HUDEP-2 (cell line): ENCODE data around the gene TMEM121.

Source experiments
- DNase-seq, 76 experiments: peaks; one replicate each; lab custom pipeline; 2025; ENCODE audit not compliant: unreplicated experiment in 76 of 76; lab: John Stamatoyannopoulos, UW

TMEM121 gene

DNA sequence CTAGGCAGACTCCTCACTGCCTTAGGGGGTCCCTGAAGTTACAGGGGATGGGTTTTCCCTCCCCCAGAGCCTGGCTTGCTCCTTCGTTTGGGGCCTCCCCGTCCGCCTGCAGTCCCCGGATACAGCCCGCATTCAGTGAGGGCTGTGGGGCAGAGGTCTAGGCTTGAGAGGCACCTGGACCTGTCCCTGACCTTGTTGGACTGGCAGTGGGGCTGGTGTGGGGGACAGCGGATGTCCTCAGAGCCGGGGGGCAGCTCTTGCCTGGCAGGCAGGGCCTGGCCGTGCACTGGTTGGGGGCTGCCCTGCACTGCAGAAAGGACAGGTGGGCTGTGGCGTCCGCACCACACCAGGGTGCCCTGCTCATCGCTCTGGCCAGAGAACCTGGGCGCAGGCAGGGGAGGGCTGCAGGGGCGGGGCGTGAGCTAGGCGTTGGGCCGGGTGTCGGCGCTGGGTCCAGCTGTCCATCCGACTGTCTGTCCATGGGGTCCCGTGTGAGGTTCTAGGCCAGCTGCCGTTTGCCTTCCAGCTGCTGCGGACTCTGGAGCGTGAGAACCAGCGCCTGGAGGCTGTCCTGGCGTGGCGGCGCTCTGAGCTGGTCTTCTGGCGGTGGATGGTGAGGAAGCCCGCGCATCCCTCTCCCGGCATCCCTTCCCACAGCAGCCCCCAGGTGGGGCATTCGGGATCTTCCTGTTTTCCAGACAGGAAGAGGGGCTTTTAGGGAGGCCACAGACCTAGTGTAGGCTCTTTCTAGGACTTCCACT lies 29.4 kb upstream of the TMEM121 start:
- DNase-seq = no peak

DNA sequence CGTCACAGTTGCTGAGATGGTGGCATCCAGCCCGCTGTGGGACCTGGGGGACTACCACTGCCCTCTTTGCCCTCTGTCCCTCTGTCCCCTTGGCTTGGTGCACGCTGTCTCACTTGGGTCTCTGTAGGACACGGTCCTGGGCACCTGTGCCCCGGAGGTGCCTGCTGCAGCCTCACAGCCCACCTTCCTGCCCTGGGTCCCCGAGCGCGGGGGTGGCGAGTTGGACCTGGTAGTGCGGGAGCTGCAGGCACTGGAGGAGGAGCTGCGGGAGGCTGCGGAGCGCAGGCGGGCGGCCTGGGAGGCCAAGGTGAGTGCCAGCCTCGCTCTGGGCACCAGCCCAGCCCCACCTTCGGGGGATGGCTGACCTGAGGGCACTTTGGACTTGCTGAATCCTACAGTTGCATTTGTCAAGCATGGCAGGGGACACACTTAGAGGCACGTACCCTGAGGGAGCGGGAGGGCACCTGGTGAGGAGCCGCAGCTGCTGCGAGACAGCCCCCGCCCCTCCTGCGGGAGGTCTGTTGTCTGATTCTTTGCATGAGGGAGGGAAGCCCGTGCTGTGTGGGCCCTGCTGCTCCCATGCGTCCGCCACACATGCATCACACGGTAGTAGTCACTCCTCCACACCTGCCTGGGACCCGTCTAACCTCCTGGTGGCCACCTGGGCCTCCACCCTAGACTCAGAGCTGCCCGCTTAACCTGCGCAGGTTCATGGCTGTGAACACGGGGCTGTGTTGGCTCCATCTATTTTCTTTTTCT lies 28.5 kb upstream of the TMEM121 start:
- DNase-seq = no peak

DNA sequence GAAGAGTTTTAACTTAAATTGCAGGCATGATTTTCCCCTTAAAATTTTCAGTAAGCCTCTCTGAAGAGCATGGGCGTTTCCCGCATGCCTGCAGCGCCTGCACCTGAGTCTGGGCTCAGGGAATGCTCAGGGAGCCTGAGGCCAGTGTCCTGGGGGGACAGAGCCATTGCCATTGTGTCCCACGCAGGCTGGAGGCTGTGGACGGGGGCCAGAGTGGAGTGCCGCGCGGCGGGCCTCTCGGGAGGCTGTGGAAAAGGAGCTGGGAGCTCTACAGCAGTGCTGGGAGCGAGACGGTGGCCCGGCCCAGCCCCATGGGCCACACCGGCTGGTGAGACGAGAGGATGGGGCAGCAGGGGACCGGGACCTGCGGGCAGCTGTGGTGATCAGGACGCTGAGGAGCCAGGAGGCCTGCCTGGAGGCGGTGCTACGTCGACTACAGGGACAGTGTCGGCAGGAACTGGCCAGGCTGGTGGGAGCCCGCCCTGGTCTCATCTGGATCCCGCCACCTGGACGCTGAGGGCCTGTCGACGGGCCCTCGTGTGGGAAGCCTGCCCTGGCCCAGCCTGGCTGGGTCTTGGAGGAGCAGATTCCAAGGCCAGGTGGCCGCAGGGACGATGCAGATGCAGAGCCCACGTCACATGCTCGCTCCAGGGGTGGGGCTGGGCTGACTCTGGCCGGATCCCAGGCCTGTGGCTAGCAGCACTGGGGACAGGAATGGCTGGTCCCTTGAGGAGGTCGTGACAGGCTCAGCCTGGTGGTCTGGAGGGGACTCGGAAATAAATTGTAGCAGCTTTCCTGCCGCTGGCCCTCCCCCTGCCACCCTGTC lies 27.7 kb upstream of the TMEM121 start:
- DNase-seq = no peak

DNA sequence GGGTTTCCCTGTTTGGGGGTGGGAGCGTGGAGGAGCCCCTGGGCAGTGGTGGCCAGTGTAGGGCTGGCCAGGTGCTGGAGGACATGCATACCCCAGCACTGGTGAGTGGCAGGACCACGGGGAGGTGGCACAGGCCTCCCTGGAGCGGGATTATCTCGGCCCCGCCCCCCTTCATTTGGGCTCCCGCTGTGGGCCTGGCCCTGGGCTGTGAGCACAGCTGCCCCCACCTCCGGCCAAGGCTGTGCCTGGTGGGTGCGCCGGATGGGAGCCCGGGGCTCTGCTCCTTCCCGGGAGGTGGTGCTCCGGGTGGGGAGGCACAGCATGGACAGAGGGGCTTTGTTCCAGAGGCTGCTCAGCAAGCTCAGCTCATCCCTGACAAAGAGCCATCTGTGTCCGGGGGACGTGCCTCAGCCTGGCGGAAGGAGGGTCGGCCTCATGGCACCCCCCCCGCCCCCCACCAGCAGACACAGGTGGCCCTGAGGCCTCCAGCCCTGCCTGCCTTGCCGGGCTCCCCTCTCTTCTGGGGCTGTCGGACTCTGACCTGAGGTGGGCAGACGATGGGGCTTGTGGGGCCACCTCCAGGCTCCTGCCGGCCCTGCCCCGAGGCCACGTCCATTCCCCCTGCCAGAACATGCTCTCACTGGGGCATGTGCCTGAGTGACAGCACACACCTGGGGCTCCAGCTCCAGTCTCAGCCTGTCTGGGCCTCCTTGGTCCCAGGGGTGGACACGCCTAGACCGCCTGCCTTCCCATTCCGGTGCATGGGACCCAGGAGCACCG lies 26.9 kb upstream of the TMEM121 start:
- DNase-seq = no peak

DNA sequence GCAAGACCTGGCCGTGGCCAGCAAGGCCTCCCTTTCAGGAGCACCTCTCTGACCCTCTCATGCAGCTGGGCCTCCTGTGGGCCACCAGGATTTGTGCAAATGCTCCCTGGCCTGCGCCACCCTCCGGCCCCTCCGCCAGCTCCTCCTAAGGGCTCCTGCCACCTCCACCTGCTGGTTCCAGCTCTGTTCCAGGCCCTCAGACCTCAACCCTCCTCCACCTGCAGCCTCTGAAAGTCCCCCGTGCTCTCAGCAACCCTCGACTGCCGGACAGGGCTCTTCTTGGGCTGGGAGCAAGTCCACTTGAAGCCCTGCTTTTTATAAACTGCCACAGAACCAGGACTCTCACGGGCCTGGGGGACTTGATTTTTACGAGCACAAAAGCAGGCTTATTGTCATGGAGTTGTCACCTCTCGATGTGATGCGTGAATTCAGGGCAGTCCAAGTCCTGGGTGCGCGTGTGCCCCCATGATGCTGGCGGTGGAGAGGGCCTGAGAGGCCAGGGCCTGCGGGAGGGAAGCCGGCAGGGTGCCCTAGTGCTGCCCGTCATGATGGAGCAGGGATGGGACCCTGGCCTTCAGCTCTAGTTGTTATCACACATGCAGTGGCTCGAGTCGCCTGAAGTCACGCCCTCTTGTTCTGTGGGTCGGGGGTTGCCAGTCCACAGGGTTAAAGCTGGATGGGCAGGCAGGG lies 26.2 kb upstream of the TMEM121 start:
- no peak for DNase-seq

DNA sequence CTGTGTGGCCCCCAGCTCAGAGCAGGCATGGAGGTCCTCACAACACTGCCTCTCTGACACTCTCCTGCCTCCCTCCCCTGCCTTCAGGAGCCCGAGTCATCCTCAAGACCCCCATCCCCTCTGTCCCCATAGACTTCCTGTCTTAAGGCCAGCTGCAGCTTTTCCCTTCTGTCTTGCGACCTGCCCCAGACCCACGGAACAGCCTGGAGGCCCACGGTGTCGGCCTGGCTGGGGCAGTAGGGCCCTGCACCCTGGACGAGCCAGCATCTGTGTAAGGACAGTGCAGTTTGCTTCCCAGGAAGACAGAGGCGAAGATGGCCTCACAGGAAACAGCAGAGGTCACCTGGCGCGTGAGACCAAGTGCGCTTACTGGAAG lies 25.7 kb upstream of the TMEM121 start:
- no peak for DNase-seq

DNA sequence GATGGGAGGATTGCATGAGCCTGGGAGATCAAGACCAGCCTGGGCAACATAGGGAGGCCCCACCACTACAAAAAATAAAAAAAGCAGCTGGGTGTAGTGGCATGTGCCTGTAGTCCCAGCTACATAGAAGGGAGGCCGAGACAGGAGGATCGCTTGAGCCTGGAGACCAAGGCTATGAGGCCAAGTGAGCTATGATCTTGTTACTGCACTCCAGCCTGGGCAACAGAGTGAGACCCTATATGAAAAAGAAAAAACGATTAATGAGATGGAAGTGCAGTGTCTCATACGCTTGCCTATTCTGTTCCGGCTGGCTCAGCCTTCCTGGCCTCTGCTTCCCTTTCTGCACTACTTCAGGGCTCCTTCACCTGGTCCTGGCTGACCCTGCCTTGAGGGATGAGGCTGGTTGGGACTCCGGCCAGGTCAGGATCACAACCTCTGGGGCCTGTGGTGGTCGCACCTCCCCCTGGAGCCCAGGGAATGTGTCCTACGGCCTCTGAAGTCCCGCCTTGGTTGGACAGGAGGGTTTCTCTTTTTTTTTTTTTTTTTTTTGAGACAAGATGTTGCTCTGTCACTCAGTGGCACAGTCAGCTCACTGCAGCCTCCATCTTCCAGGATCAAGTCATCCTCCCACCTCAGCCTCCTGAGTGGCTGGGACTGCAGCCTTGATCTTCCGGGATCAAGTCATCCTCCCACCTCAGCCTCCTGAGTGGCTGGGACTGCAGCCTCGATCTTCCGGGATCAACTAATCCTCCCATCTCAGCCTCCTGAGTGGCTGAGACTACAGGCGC lies 24.7 kb upstream of the TMEM121 start:
- DNase-seq = no peak

DNA sequence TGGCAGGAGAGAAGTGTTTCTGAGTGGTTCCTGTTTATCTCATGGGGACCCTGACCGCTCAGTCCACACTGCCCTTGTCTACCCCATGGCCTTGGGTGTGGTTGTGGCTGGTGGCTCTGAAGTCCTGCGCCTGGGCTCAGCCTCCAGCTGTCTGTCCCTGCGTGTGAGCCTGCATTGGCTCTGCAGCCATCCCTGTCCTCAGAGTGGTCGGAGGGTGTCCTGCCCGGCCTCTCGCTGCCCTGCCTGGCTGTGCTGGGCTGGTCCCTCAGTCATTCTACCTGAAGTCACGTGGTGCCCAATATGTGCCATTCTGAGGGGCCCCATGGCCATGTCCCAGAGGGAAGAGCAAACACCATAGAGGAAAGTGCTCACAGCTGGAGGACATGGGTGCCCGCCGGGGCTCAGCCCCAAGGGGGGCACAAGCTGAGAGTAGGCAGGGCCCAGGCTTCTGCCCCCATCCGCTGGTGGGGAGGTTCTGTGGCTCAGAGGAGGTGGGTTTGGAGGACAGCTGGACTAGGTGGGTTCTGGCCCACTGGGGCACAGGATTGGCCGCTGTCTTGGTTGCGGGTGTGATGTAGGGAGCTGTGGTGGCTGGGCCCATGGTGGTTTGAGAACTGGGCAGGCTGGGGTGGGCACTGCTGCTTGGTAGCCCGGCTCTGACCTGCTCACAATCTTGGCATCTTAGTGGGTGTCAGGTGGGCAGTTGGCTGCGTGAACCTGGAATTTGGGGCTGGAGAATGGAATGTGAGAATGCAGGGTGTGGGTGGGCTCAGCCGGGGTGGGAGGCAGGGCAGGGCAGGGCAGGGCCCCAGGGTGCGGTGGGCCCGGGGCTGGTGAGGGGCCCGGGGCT lies 23.7 kb upstream of the TMEM121 start:
- no peak for DNase-seq

DNA sequence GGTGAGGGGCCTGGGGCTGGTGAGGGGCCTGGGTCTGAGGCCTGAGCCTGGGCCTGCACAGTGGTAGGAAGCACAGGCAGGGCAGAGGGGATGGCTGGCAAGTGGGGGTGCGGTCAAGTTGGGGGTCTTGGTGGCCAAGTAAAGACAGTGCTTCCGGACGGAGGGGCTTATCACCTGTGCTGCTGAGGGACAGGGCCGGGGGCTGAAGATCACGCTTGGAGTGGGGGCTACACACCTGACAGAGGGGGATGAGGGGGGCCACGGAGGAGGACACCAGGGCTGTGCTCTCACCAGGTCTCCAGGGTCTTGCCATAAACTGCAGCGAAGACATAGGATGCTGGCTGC lies 23.1 kb upstream of the TMEM121 start:
- DNase-seq = no peak

DNA sequence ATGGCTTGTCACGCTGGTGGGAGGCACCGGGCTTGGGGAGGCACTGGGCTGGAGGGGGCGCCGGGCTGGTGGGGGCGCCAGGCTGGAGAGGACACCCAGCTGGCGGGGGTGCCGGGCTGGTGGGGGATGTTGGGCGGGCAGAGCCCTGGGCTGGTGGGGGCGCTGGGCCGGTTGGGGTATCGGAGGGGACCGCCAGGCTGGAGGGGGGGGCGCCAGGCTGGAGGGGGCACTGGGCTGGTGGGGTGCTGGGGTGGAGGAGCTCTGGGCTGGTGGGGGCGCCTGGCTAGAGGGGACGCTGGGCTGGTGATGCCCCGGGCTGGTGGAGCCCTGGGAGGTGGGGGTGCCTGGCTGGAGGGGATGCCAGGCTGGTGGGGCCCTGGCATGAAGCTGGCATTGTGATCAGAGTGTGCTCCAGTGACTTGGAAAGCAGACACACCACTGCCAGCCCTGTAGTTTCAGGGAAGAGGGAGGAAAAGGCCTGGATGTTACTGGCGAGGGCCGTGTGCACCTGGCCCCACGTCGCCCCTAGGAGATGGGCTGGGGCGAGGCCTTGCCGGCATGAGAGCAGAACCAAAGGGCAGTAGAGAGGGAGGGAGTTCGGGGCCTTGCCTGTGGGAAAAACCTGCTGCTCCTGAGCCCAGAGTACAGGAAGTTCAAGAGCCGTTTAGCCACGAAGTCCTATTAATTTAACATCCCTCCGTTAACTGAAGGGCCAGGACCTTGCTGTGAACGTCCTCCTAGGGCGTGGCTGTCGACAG lies 22.3 kb upstream of the TMEM121 start:
- no peak for DNase-seq

DNA sequence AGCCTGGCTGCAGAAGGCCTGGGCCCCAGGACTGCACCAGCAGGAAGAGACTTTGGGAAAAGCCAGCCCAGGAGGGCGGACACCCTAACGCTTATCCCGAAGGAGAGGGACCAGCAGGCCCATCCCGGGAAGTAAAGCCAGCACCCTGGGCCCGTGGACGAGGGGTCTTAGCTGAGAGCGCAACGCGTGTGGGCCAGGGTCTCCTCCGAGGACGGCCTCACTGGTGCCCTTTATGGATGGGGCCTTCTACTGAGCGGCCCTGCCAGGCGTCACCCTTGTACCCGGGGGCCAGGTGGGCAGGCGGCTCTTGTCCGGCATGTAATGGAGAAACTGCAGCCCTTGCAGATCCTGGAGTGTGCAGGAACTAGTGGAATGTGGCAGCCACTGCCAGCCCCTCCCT lies 21.3 kb upstream of the TMEM121 start:
- no peak for DNase-seq

DNA sequence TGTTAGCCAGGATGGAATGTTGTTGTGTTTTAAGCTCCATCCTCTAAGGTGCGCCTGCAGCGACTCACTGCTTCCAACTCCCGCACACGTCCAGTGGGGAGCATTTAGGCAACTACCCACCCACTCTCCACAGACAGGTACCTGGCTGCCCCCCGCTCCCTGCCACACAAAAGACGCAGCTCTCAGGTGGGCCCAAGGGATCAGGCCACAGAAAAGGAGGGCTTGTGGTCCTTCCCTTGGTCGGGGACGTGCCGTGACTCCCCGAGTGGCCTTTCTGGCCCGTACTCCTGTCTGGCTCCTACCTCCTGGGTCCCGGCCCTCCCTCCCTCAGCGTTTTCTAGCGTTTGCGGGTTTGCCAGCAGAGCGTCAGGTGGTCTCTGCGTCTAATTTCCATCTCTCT lies 19.1 kb upstream of the TMEM121 start:
- DNase-seq = no peak

DNA sequence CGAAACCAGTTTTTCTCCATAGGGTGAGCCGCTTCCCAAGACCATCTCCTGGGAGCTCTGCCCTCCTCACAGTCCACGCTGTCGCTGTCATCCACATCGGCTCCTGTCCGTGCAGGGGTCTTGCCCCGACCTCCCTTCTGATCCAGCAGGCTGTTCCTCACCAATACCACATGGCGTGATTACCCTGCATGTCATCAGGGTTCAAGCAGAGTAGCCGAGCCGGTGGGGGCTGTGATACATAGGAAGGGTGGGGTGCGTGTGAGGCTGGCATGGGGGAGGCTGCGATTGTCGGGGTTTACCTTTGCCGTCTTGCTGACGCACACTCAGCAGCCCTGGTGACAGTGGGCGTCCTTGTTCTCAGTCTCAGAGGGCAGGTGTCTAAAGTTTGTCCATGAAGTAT lies 18.3 kb upstream of the TMEM121 start:
- DNase-seq = no peak

DNA sequence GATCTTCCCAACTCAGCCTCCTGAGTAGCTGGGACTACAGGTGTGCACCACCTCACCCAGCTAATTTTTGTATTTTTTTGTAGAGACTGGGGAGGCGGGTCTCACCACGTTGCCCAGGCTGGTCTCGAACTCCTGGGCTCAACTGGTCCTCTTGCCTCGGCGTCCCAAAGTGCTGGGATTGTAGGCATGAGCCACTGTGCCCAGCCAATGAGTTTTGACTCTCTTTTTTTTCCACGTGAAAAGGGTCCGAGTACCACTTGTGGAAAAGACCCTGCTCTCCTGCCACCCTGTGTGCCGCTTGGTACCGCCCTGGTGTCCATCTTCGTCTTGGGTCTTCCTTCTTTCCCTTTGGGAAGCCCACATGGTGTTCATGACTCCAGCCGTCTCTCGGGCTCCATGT lies 17.8 kb upstream of the TMEM121 start:
- DNase-seq = no peak

DNA sequence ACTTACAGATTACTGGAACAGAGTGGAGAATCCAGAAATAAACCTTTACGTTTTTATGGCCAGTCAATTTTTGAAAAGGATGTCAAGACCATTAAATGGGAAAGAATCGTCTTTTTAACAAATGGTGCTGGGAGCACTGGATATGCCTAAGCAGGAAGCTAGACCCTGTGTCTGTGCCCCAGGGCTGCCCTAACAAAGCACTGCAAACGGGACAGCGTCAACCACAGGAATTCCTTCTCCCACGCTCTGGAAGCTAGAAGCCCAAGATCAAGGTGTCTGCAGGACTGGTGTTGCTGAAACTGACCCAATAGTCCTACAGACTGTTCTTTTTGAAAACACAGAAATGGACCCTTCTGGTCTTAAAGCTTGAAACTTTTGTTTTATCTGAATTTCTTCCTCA lies 9.3 kb upstream of the TMEM121 start:
- DNase-seq = no peak

DNA sequence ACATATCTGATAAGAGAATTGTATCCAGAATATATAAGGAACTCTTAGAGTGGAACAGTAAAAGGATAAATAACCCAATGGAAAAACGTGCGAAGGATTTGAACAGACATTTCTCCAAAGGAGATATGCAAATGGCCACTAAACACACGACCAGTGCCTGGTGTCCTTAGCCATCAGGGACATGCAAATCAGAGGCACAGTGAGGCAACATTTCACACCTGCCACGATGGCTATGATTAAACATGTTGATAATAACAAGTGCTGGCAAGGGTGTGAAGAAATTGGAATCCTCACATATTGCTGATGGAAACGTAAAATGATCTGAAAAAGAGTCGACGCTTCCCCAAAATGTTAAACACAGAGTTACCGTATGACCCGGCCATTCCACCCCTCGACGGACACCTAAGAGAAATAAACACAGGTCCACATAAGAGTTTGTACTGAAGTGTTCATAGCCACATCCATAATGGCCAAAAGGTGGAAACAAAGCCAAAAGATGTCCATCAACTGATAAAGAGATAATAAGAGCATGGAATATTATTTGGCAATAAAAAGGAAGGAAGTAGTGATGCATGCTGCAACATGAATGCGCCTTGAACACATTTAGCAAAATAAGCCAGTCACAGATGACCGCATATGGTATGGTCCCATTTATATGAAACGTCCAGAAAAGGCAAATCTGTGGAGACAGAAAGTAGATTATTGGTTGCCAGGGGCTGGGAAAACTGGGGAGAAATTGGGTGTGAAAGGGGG lies 6.3 kb upstream of the TMEM121 start:
- DNase-seq = no peak

DNA sequence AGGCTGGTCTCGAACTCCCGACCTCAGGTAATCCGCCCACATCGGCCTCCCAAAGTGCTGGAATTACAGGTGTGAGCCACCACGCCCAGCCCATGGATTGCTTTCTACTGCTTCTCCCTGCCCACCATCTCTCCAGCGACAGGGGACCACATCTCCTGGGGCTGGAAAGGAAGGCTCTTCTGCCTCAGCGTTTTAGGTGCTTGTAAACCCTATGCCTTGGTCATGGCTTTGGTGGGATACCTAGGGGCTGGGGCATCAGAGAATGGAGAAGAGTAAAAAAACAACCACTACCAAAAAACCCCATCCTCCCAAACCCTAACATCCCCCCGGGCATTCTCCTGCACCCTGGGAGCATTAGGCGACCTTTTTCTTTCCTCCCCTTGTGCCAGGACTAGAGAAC lies 1.1 kb upstream of the TMEM121 start:
- DNase-seq = no peak
